Stimulated activated naive CD4-positive, alpha-beta T cell (primary cell): Measurements from ENCODE around the gene SMAD7.

Experiments used
- DNase-seq, 6 experiments: peaks; one replicate each; lab custom pipeline; 2025; lab: John Stamatoyannopoulos, UW

SMAD7 gene

DNA sequence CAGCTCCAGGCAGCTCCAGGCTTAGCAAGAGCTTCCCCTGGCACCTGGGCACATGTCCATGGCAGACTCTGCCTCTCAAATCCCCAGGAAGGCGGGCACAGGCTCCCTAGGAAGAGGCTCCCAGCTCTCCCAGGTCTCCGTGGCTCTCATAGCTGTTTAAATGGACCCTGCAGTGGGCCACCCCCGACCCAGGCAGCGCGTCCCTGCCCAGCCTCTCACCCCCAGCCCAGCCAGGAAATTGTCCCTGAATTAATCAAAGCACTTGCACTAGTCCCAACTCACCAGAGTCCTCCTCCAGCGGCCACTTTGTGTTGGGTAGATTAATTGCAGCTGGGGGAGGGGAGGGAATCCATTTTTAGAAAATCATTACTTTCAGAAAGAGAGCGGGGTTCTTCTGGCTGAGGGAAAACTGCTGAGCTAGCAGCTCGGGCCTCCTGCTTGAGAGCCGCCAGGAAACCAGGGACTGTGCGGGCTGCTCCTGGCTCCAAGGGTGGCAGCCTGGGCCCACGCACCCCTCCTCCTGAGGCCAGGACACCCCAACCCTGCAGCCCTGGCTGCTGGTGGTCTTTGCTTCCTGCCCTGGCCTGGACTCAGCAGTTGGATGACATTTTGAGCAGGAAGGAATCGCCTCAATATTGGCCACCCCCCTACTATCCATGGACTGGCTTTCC is 36.0 kb downstream of the SMAD7 start:
- no peak for DNase-seq

DNA sequence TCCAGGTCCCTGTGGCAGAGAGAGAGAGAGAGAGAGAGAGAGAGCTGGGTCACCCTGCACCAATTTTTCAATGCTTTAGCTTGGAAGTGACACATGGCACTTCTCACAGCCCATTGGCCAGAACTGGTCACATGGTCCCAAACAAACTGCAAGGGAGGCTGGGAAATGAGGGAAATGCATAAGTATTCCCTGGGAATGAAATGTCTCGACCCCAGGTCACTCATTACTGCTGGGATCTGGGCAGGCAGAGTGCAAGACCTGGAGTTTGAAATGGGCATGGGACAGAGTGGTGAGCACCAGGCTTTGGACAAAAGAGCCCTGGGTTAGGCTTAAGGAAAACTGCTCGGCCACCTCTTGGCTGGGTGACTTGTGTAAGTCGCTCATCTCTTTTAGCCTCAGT is 37.0 kb downstream of the SMAD7 start:
- DNase-seq: no peak

GRCh38 chr18:48913201-48913600 is 37.6 kb downstream of the SMAD7 start:
- peak in 3 of 6 experiments; percentile 12 to 41 (median 27) for DNase-seq

- no peak for DNase-seq
Observed at GRCh38 chr18:48910972-48911545, 39.7 kb downstream of the SMAD7 start.

GRCh38 chr18:48909721-48910120 is 41.0 kb downstream of the SMAD7 start:
- peak in 3 of 6 experiments; percentile 26 to 46 (median 42) for DNase-seq

- no peak for DNase-seq
Observed at GRCh38 chr18:48908916-48909315, 41.8 kb downstream of the SMAD7 start.

- DNase-seq: no peak
Observed at GRCh38 chr18:48905513-48905912, 45.3 kb downstream of the SMAD7 start.

DNA sequence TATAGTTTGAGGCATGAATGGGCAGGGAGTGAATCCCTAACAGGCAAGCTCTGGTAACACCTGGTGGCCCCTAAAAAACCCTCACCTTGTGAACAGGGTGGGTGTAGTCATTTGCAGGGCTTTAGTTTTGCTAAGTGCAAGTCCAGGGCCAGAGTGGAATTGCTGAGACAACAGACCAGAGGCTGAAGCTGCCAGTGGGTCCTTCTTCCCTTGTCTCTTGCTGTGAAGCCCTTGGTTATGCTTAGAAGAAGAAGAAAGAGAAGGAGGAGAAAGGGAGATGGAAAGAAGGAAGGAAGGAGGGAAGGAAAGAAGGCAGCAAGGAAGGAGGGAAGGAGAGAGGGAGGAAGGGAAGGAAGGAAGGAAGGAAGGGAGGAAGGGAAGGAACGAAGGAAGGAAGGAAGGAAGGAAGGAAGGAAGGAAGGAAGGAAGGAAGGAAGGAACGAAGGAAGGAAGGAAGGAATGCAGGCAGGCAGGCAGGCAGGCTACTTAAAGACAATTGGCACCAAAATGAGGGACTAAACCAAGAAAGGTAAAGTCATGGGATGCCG is 45.8 kb downstream of the SMAD7 start:
- no peak for DNase-seq

DNA sequence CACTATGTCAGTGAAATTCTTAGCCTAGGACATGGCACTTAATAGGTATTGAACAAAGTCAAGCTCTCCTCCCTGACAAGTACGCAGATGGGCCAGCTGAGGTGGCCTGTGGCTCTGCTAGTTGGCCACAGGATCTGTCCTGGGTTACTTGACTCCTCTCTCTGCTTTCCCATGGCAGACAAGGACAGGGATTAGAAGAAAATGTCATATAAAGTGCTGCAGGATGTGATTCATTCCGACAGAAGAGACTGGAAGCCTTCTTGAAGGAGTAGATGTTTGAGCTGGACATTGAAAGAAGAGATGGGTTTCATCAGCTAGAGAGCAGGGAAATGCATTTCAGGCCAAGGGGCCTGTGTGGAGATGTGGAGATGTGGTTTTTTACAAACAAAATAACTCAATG is 46.7 kb downstream of the SMAD7 start:
- DNase-seq: no peak

DNA sequence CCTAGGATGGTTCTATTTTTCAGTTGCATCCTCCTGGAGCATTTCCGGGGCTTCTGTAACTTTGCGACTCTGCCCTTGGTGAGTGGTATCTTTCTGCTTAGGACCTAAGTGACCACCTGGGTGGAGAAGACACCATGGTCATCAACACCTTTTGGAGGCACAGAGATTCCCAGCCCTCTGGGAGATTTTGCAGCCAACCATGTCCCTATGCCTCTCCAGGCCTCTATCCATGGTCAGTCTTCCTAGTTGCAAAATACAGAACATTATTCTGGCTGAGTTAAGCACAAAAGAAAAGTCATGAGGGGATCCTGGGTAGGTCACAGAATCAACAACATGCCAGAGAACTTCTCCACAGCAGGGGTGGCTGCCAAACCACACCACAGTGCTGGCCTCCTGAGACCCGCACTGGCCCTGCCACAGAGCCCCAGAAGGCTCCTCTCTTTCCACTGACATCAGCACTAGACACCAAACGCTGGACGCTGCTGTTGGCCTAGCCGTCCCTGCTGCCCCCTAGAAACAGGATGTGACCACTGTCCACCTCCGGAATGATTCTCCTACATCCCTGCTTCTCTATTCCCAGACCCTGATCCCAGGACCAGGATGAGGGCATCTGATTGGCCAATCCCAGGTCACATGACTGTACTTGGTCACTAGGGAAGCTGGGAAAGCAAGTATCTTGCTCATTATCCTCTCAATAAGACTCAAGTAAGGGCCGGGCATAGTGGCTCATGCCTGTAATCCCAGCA is 47.7 kb downstream of the SMAD7 start:
- no peak for DNase-seq

- DNase-seq: no peak
Observed at GRCh38 chr18:48902023-48902855, 48.5 kb downstream of the SMAD7 start.

- no peak for DNase-seq
Observed at GRCh38 chr18:48901145-48902022, 49.4 kb downstream of the SMAD7 start.

DNA sequence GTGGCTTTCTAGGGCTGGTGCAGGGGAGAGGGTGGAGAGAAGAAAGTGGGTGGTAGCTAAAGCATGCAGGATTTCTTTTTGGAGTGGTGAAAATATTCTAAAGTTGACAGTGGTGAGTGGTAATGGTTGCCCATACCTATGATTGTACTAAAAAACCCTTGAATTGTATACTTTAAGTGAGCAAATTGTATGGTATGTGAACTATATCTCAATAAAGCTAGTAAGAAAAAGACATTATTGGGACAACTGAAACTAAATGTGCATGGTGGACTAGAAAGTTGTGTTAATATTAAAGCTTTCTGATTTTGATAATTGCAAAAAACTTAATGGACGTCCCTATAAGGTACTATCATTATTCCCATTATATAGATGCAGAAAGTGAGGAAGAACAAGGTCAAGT is 50.3 kb downstream of the SMAD7 start:
- DNase-seq: no peak

DNA sequence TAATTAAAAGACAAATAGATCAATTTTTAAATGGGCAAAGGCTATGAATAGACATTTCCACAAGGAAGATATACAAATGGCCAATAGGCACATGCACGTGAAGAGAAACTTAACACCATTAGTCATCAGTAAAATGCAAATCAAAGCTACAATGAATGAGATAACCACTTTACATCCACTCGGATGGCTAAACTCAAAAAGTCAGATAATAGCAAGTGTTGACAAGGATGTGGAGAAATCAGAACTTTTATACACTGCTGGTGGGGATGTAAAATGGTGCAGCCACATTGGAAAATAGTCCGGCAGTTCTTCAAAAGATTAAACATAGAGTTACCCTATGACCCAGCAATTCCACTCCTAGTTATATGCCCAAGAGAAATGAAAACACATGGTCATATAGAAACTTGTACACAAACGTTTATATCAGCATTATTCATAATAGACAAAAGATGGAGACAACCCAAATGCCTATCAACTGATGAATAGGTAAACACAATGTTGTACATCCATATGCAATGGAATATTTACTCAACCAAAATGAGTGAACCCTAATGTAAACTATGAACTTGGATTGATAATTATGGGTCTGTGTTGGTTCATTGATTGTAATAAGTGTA is 51.1 kb downstream of the SMAD7 start:
- no peak for DNase-seq

GRCh38 chr18:48898521-48898920 is 52.2 kb downstream of the SMAD7 start:
- DNase-seq: no peak

DNA sequence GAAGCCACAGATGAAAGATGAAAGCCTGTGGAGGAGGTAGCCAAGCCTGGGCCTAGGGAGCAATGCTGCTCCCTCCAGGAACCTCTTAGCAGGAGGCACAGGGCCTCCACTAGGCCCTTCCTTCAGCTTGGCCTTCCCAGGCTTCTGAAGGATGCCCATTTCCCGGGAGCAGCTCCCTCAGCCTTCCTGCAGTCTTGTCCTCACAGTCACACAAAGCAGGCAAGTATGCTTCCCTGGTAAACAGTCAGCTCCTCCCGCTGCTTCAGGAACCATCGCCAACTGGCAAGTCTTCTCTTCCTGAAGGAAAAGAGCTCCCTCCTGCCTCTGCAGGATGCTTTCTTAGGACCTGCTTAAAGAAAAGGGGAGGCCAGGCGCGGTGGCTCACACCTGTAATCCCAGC is 53.2 kb downstream of the SMAD7 start:
- DNase-seq: no peak

GRCh38 chr18:48896875-48897511 is 53.8 kb downstream of the SMAD7 start:
- DNase-seq: no peak

GRCh38 chr18:48896326-48896874 is 54.4 kb downstream of the SMAD7 start:
- DNase-seq: no peak

DNA sequence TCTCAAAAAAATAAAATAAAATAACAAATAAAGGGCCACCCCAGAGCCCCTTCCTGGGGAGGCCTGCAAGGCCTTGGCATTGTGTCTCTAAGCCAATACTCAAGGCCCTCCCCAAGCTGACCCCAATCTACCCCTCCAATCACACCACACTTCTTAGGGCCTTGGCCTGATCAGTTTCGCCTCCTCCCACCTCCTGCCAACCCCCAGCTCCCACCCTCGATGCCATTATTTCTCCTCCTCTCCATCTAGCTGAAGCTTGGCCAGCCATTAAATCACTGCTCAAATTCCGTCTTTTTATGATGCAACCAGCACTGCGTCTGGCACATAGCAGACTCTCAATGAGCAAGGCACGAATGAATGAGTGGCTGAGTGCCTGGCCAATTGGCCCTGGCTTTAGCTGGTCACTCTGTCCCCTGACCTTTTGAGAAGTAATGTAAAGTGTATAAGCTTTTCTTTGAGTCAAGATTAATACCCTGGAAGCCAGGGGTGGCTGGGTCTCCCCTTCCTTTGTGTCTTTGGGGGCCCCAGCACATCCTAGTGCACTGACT is 55.9 kb downstream of the SMAD7 start:
- no peak for DNase-seq
